ENCODE results near the gene FAM240A. TPM values are rescaled to one million over a fixed set of nuclear protein-coding genes. Genes with fewer than 3 reads are reported as not detected.

FAM240A gene
- total and polyA plus RNA-seq, 2 donors (not counting 3 experiments of a cell fraction or from before 2014, with no cell fraction given): not detected

GRCh38 chr3:46649436-46649835 lies 37.1 kb downstream of the FAM240A start:
- Histone ChIP-seq H3K79me2 (ENCODE audit: control insufficient read depth, insufficient read depth, low read length) (no peaks in the 10 kb centered on the region), H3K4me3 (replicated peaks in 1 of 3; ENCODE audit: insufficient read depth in 1 of 3, low read depth in 1 of 3, low read length in 3 of 3) (no peak overlapping the region), H3K4me2 (ENCODE audit: insufficient read depth, low read length) (no peak overlapping the region), H3K27ac (ENCODE audit: insufficient read depth, low read depth, low read length) (no peak overlapping the region), H3K9me1 (replicated peaks; ENCODE audit: control insufficient read depth, extremely low read depth, insufficient read depth, low read length) (no peaks in the 10 kb centered on the region), H3K36me3 (ENCODE audit: control insufficient read depth in 2 of 2, extremely low read depth in 1 of 2, insufficient read depth in 2 of 2, low read length in 2 of 2) (no peaks in the 10 kb centered on the region), H3K9me3 (replicated peaks; ENCODE audit: control insufficient read depth, insufficient read depth, low read length) (no peaks in the 10 kb centered on the region), H3K9ac (replicated peaks; ENCODE audit: extremely low read depth, insufficient read depth, low read length) (no peak overlapping the region), H2AFZ (ENCODE audit: low read depth, low read length) (no peak overlapping the region), H4K20me1 (replicated peaks; ENCODE audit: control insufficient read depth, extremely low read depth, insufficient read depth, low read length) (no peaks in the 10 kb centered on the region), H3K4me1 (ENCODE audit: control insufficient read depth, extremely low read depth, insufficient read depth, low read length) (no peaks in the 10 kb centered on the region), H3K27me3 (ENCODE audit: control insufficient read depth in 2 of 2, insufficient read depth in 2 of 2, low read length in 2 of 2) (peaks cover 4 to 7% of the 10 kb centered on the region in 2 experiments)
- ChIA-PET POLR2A (no interaction called here), CTCF (interaction anchor here (0.8 kb wide), 1 partner anchor 20 kb away, joined by 3 read pairs; no protein-coding TSS in a partner anchor)
- FAIRE-seq: no peak
- dilution Hi-C loops (cut with MboI; ENCODE audit: extremely low pct_ligation_motif_present, low sequenced_read_pairs): no loop called here
- no peak for DNase-seq (ENCODE audit: low read depth, low spot score)
- no TSS peak for BruUV-seq (replicated peaks)
- intact Hi-C loops (cut with micrococcal nuclease): no loop called here
- TF ChIP-seq GATA2 (IDR thresholded peaks at IDR 0.05; ENCODE audit: insufficient read depth, insufficient read length, low read depth, low read length) (no peak), POLR2AphosphoS5 (IDR thresholded peaks at IDR 0.05; ENCODE audit: insufficient read depth, low read depth, low read length) (no peak), MAX (IDR thresholded peaks at IDR 0.05; ENCODE audit: insufficient read depth, insufficient read length) (no peak), EZH2 (IDR thresholded peaks at IDR 0.05; ENCODE audit: borderline replicate concordance, low read depth, low read length, severe bottlenecking) (no peak), FOS (IDR thresholded peaks at IDR 0.05; ENCODE audit: borderline replicate concordance, insufficient read depth, low read length) (no peak), JUN (IDR thresholded peaks at IDR 0.05; ENCODE audit: borderline replicate concordance, insufficient read depth, insufficient read length, low read depth) (no peak), MYC (IDR thresholded peaks at IDR 0.05; ENCODE audit: low read depth, low read length) (no peak)

- peaks cover 4 to 7% of the 10 kb centered on the region in 2 experiments for H3K27me3 ChIP-seq (ENCODE audit: control insufficient read depth in 2 of 2, insufficient read depth in 2 of 2, low read length in 2 of 2)
- no peak overlapping the region for H3K27ac ChIP-seq (ENCODE audit: insufficient read depth, low read depth, low read length)
- no peaks in the 10 kb centered on the region for H3K79me2 ChIP-seq (ENCODE audit: control insufficient read depth, insufficient read depth, low read length)
- CTCF ChIA-PET: interaction anchor here (1.0 kb wide), 1 partner anchor 13 kb away, joined by 4 read pairs; no protein-coding TSS in a partner anchor
- DNase-seq (ENCODE audit: low read depth, low spot score) (no peak), FAIRE-seq (no peak)
- no TSS peak for BruUV-seq (replicated peaks)
- no peaks in the 10 kb centered on the region for H3K36me3 ChIP-seq (ENCODE audit: control insufficient read depth in 2 of 2, extremely low read depth in 1 of 2, insufficient read depth in 2 of 2, low read length in 2 of 2)
- POLR2A ChIA-PET: no interaction called here
- dilution Hi-C loops (cut with MboI; ENCODE audit: extremely low pct_ligation_motif_present, low sequenced_read_pairs): no loop called here
- H3K4me2 ChIP-seq (ENCODE audit: insufficient read depth, low read length): no peak overlapping the region
- no peak overlapping the region for H3K9ac ChIP-seq (replicated peaks; ENCODE audit: extremely low read depth, insufficient read depth, low read length)
- TF ChIP-seq GATA2 (IDR thresholded peaks at IDR 0.05; ENCODE audit: insufficient read depth, insufficient read length, low read depth, low read length): no peak
- no peak for TF ChIP-seq MYC (IDR thresholded peaks at IDR 0.05; ENCODE audit: low read depth, low read length)
- no peak for TF ChIP-seq MAX (IDR thresholded peaks at IDR 0.05; ENCODE audit: insufficient read depth, insufficient read length)
- no peak for TF ChIP-seq POLR2A (IDR thresholded peaks at IDR 0.05; ENCODE audit: low read depth, low read length)
- TF ChIP-seq JUN (IDR thresholded peaks at IDR 0.05; ENCODE audit: borderline replicate concordance, insufficient read depth, insufficient read length, low read depth): no peak
- no peak for TF ChIP-seq CTCF (IDR thresholded peaks at IDR 0.05; ENCODE audit: extremely low read depth in 1 of 2, insufficient read depth in 1 of 2, low read depth in 1 of 2, low read length in 2 of 2)
- TF ChIP-seq POLR2AphosphoS5 (IDR thresholded peaks at IDR 0.05; ENCODE audit: insufficient read depth, low read depth, low read length): no peak
- no peak for TF ChIP-seq EZH2 (IDR thresholded peaks at IDR 0.05; ENCODE audit: borderline replicate concordance, low read depth, low read length, severe bottlenecking)
- no peak for TF ChIP-seq FOS (IDR thresholded peaks at IDR 0.05; ENCODE audit: borderline replicate concordance, insufficient read depth, low read length)
- no peak overlapping the region for H3K4me3 ChIP-seq (replicated peaks in 1 of 3; ENCODE audit: insufficient read depth in 1 of 3, low read depth in 1 of 3, low read length in 3 of 3)
- intact Hi-C loops (cut with micrococcal nuclease): no loop called here
- no peaks in the 10 kb centered on the region for H4K20me1 ChIP-seq (replicated peaks; ENCODE audit: control insufficient read depth, extremely low read depth, insufficient read depth, low read length)
- no peaks in the 10 kb centered on the region for H3K9me3 ChIP-seq (replicated peaks; ENCODE audit: control insufficient read depth, insufficient read depth, low read length)
- no peaks in the 10 kb centered on the region for H3K4me1 ChIP-seq (ENCODE audit: control insufficient read depth, extremely low read depth, insufficient read depth, low read length)
- no peaks in the 10 kb centered on the region for H3K9me1 ChIP-seq (replicated peaks; ENCODE audit: control insufficient read depth, extremely low read depth, insufficient read depth, low read length)
- no peak overlapping the region for H2AFZ ChIP-seq (ENCODE audit: low read depth, low read length)
These were observed 38.8 kb downstream of the FAM240A start for GRCh38 chr3:46651084-46651483.

All from endothelial cell of umbilical vein (primary cell).